Osteocyte (in vitro differentiated cells): ENCODE measurements around the gene ANKRD34A. TPM values are rescaled to one million over a fixed set of nuclear protein-coding genes. Genes with fewer than 3 reads are reported as not detected.

ENCODE experiments used
- DNase-seq: peaks from one replicate; pipeline ENCODE4 v3.0.0; 2021; ENCODE audit warnings: mixed read lengths; ENCODE audit not compliant: unreplicated experiment; ENCODE audit errors: extremely low spot score
- H3K27ac Mint-ChIP-seq: one replicate; pipeline ENCODE4 v1.8.0; 2021; ENCODE audit warnings: mild to moderate bottlenecking, mixed read lengths; ENCODE audit not compliant: unreplicated experiment
- H3K27me3 Mint-ChIP-seq: one replicate; pipeline ENCODE4 v1.8.0; 2021; ENCODE audit warnings: mixed read lengths; ENCODE audit not compliant: unreplicated experiment
- H3K36me3 Mint-ChIP-seq: one replicate; pipeline ENCODE4 v1.8.0; 2021; ENCODE audit warnings: mixed read lengths; ENCODE audit not compliant: unreplicated experiment
- H3K4me1 Mint-ChIP-seq: one replicate; pipeline ENCODE4 v1.8.0; 2021; ENCODE audit warnings: mixed read lengths; ENCODE audit not compliant: unreplicated experiment
- H3K4me3 Mint-ChIP-seq: one replicate; pipeline ENCODE4 v1.8.0; 2021; ENCODE audit warnings: mild to moderate bottlenecking, moderate library complexity, mixed read lengths; ENCODE audit not compliant: unreplicated experiment
- H3K9me3 Mint-ChIP-seq: one replicate; pipeline ENCODE4 v1.8.0; 2021; ENCODE audit warnings: mixed read lengths; ENCODE audit not compliant: unreplicated experiment
- total RNA-seq: library from RNA; stranded (reverse); gene quantifications from 2 replicates; pipeline ENCODE4 v1.2.1, GENCODE V29; 2021
- TF ChIP-seq, protein P1 (sequence below): fragments of 200-600 bp; sonication (generic); IDR thresholded peaks from 2 replicates; pipeline ENCODE4 v1.5.0; 2021; ENCODE audit warnings: antibody characterized with exemption, mild to moderate bottlenecking, moderate library complexity

The ANKRD34A gene
- total RNA-seq, 1 donor from 2014 or later = 1.1 TPM

DNA sequence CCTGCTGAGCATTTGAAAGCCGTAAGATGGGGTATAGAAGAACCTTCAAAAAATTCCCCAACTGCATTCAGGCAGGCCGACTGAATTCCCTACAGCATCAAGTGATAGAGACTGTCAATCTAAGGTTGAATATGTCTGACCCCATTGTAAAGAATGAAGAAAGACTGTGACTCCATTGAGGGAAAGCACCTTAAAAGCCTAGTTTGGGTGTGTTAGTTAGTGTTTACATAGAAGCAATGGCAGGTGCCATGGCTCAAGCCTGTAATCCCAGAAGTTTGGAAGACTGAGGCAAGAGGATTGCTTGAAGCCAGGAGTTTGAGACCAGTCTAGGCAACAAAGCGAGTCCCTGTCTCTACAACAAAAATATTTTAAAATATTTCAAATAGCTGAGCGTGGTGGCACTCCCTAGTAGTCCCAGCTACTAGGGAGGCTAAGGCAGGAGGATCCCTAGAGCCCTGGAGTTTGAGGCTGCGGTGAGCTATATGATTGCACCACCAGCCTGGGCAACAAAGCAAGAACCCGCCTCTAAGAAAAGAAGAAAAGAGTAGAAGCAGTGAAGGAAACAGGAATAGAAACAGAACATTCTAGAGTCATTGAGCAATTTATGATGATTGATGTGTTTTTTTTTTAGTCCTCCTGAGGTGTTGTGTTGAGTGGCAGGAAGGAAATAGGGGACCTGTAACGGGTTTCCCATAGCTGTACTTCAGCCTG lies 15.5 kb upstream of the ANKRD34A start:
- Mint-ChIP-seq H3K4me1 (peaks cover 8% of the 10 kb centered on the region), H3K4me3 (no peak overlapping the region), H3K36me3 (no peaks in the 10 kb centered on the region), H3K27ac (no peak overlapping the region), H3K9me3 (no peaks in the 10 kb centered on the region), H3K27me3 (no peaks in the 10 kb centered on the region)
- TF ChIP-seq, protein P1, sequence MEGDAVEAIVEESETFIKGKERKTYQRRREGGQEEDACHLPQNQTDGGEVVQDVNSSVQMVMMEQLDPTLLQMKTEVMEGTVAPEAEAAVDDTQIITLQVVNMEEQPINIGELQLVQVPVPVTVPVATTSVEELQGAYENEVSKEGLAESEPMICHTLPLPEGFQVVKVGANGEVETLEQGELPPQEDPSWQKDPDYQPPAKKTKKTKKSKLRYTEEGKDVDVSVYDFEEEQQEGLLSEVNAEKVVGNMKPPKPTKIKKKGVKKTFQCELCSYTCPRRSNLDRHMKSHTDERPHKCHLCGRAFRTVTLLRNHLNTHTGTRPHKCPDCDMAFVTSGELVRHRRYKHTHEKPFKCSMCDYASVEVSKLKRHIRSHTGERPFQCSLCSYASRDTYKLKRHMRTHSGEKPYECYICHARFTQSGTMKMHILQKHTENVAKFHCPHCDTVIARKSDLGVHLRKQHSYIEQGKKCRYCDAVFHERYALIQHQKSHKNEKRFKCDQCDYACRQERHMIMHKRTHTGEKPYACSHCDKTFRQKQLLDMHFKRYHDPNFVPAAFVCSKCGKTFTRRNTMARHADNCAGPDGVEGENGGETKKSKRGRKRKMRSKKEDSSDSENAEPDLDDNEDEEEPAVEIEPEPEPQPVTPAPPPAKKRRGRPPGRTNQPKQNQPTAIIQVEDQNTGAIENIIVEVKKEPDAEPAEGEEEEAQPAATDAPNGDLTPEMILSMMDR = no peak
- DNase-seq = no peak

DNA sequence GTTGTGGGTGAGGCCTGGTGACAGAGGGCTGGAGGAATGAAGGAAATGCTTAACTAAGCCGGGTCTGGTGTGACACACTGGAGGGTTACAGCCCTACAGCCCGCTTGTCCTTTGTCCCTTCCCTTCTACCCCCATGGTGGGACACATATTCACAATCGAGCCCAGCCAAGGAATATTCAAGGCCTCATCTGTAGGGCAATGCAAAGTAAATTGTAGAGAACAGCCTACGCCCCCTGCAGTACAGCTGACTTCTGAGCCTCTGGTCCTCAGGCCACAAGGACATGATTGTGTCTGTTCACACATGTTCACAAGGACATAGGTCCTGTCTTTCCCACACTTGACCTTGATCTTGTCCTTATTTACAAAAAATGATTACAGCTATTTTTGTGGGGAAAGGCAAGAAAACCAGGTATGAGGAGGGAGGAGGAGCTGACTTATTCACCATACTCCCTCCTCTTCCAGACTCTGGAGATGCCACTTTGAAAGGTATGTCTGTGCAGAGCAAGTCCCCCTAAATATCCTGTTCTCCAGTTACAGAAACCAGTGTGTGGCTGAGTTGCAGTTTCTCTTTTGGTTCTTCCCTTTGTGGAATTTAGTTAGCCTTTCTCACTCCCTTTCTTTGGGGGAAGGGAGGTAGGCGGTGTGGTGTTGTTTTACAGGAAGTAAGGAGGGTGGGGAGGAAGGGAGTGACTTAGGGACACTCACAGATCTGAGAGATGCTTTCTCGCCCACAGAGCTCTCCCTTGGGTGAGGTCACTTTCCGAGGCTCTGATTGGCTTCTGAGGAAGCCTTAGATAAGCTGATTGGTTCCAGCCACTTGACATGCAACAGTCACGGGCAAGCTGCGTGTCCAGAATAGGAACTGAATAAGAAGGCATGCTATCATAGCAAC lies 14.7 kb upstream of the ANKRD34A start:
- Mint-ChIP-seq H3K27ac (no peak overlapping the region), H3K36me3 (no peaks in the 10 kb centered on the region), H3K9me3 (no peaks in the 10 kb centered on the region), H3K4me3 (no peak overlapping the region), H3K27me3 (no peaks in the 10 kb centered on the region), H3K4me1 (peaks cover 6% of the 10 kb centered on the region)
- TF ChIP-seq, protein P1 = peak; percentile 54
- peak; percentile 95 for DNase-seq

DNA sequence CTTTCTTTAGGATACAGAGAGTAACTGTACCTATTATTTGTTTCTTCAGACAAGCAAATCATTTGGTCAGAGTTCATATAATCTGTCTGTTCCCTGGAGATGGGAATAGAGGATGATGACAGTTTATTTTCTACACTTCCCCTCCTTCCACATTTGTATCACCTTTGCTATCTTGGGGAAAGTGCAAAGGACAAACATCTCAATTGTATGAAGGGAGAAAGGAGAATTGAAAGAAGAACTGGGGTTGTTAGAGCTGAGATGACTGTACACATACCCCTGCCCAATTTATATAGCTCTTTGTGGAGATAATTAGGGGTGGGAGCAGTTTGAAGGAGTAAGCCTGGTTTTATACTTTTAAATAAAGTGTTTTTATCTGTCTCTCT lies 14.1 kb upstream of the ANKRD34A start:
- no peak overlapping the region for H3K27ac Mint-ChIP-seq
- TF ChIP-seq, protein P1 = no peak
- no peak overlapping the region for H3K4me3 Mint-ChIP-seq
- H3K4me1 Mint-ChIP-seq = peaks cover 6% of the 10 kb centered on the region
- no peaks in the 10 kb centered on the region for H3K27me3 Mint-ChIP-seq
- no peaks in the 10 kb centered on the region for H3K36me3 Mint-ChIP-seq
- no peak for DNase-seq
- no peaks in the 10 kb centered on the region for H3K9me3 Mint-ChIP-seq

DNA sequence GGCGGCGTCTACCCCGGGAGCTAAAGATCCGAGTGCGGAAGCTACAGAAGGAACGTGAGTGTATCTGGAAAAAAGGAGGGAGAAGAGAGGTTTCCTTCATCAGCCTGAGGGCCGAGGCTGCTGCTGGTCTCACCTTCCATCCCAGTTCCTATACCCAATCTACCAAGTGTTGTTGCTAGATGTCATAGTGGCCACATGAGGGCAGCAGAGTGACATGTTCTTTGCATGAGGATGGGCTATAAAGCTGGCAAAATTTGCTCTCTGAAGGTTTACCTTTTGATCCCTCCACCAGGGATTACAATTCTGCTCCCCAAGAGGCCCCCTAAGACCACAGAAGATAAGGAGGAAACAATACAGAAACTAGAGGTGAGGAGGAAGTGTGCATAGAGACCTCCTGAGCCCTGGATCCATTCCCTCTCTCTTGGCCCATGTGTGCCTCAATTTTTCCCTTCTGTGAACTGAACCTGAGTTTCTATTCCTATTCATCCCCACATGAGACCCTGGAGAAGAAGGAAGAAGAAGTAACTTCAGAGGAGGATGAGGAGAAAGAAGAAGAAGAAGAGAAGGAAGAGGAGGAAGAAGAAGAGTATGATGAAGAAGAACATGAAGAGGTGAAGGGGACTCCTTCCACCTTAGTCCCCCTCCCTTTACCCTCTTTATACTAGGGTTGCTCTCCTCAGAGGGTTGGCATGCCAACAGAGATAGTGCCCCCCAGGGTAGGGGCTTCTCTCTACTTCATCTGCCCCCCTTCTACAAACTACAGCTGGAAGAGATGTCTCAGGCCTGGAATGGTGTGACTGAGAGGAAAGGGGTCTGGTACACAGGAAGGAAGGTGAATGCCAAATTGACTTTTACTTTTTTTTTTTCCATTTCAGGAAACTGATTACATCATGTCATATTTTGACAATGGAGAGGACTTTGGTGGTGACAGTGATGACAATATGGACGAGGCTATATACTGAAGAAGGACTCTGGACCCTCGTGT lies 13.4 kb upstream of the ANKRD34A start:
- peaks cover 6% of the 10 kb centered on the region for H3K4me1 Mint-ChIP-seq
- TF ChIP-seq, protein P1 = peak; percentile 88
- H3K36me3 Mint-ChIP-seq = no peaks in the 10 kb centered on the region
- peak overlapping the region; percentile 24 for H3K4me3 Mint-ChIP-seq
- no peaks in the 10 kb centered on the region for H3K27me3 Mint-ChIP-seq
- H3K9me3 Mint-ChIP-seq = no peaks in the 10 kb centered on the region
- DNase-seq = peak; percentile 87
- no peak overlapping the region for H3K27ac Mint-ChIP-seq
